Keratinocyte (primary cell): Measurements from ENCODE around the gene C6orf132. TPM values are rescaled to one million over a fixed set of nuclear protein-coding genes. Genes with fewer than 3 reads are reported as not detected.

ENCODE experiments used
- DNase-seq: peaks from one replicate; pipeline ENCODE4 v3.0.0-alpha.2; 2011; ENCODE audit warnings: low read depth, missing footprints, low spot score
- FAIRE-seq: peaks from 2 replicates; lab custom pipeline; 2011; peaks lifted over from hg19 to GRCh38; lab: Jason Lieb, UNC
- H2AFZ ChIP-seq: 2 replicates; pipeline ENCODE4 v1.6.0; 2012; ENCODE audit warnings: low read length, control low read depth, inconsistent platforms; ENCODE audit not compliant: control insufficient read depth
- H3K27ac ChIP-seq: 2 replicates; pipeline ENCODE4 v1.5.1; 2011; ENCODE audit warnings: low read length; ENCODE audit not compliant: control insufficient read depth, insufficient read depth
- H3K27me3 ChIP-seq: 3 replicates; pipeline ENCODE4 v1.6.0; 2011; ENCODE audit warnings: low read length; ENCODE audit not compliant: control insufficient read depth, insufficient read depth; ENCODE audit errors: extremely low read depth
- H3K36me3 ChIP-seq, 2 experiments: 2 replicates in 1 of 2; 3 replicates in 1 of 2; pipeline ENCODE4 v1.5.1; 2011; ENCODE audit warnings: low read length in 2 of 2, mild to moderate bottlenecking in 1 of 2; ENCODE audit not compliant: control insufficient read depth in 2 of 2, insufficient read depth in 2 of 2; ENCODE audit errors: extremely low read depth in 1 of 2
- H3K4me1 ChIP-seq: 3 replicates; pipeline ENCODE4 v1.5.1; 2011; ENCODE audit warnings: low read length; ENCODE audit not compliant: control insufficient read depth, insufficient read depth; ENCODE audit errors: extremely low read depth
- H3K4me2 ChIP-seq: 3 replicates; pipeline ENCODE4 v1.6.0; 2011; ENCODE audit warnings: low read depth, low read length; ENCODE audit not compliant: control insufficient read depth, insufficient read depth; ENCODE audit errors: extremely low read depth
- H3K4me3 ChIP-seq, 3 experiments: fragments of 200-600 bp in 1 of 3; sonication (generic) in 1 of 3; 2 replicates in 2 of 3; 3 replicates in 1 of 3; pipeline ENCODE4 v1.5.1; 2011 to 2016; ENCODE audit warnings: low read length in 3 of 3, mild to moderate bottlenecking in 3 of 3, control low read depth in 2 of 3, inconsistent platforms in 1 of 3, low read depth in 1 of 3, mixed read lengths in 1 of 3, mixed run types in 1 of 3, moderate library complexity in 1 of 3; ENCODE audit not compliant: control insufficient read depth in 2 of 3, insufficient read depth in 2 of 3; ENCODE audit errors: extremely low read depth in 1 of 3
- H3K79me2 ChIP-seq: 2 replicates; pipeline ENCODE4 v1.6.0; 2012; ENCODE audit warnings: low read length; ENCODE audit not compliant: control insufficient read depth, insufficient read depth
- H3K9ac ChIP-seq: 3 replicates; pipeline ENCODE4 v1.6.0; 2011; ENCODE audit warnings: low read length; ENCODE audit not compliant: control insufficient read depth, insufficient read depth; ENCODE audit errors: extremely low read depth
- H3K9me1 ChIP-seq: 3 replicates; pipeline ENCODE4 v1.6.0; 2011; ENCODE audit warnings: low read length; ENCODE audit not compliant: control insufficient read depth, insufficient read depth; ENCODE audit errors: extremely low read depth
- H3K9me3 ChIP-seq: 2 replicates; pipeline ENCODE4 v1.5.1; 2012; ENCODE audit warnings: low read depth, low read length; ENCODE audit not compliant: control insufficient read depth
- H4K20me1 ChIP-seq: 3 replicates; pipeline ENCODE4 v1.6.0; 2011; ENCODE audit warnings: low read length; ENCODE audit not compliant: control insufficient read depth, insufficient read depth; ENCODE audit errors: extremely low read depth
- CTCF ChIP-seq, 3 experiments: IDR thresholded peaks in 1 of 3; conservative IDR thresholded peaks in 1 of 3; optimal IDR thresholded peaks in 1 of 3; 2 replicates in 2 of 3; 3 replicates in 1 of 3; pipeline versions ENCODE3 to v1.5.1; 2011; ENCODE audit warnings: low read length in 3 of 3, mild to moderate bottlenecking in 3 of 3, moderate library complexity in 2 of 3, control low read depth in 1 of 3, inconsistent platforms in 1 of 3; ENCODE audit not compliant: insufficient read depth in 2 of 3; ENCODE audit errors: extremely low read depth in 1 of 3
- EZH2 ChIP-seq: IDR thresholded peaks from one replicate; pipeline ENCODE4 v1.6.1; 2012; ENCODE audit warnings: inconsistent platforms, mild to moderate bottlenecking, low read length, moderate library complexity
- dilution Hi-C: fragments of 300-500 bp; cut with MboI; formaldehyde crosslinking; loops from one replicate; pipeline ENCODE4 v1.7.0; 2020; ENCODE audit warnings: low sequenced_read_pairs; ENCODE audit not compliant: extremely low pct_ligation_motif_present
- polyA plus RNA-seq, 5 experiments: library from polyadenylated mRNA; depleted of rRNA in 3 of 5; stranded (reverse) in 3 of 5; stranded (forward) in 1 of 5; unstranded in 1 of 5; fragments of >200 nt; gene quantifications; 1 replicate in 1 of 5; 2 replicates in 3 of 5; 3 replicates in 1 of 5; pipeline versions ENCODE4 v1.2.1 to v1.2.3, GENCODE V29; 2011 to 2012; ENCODE audit warnings: missing spikeins in 2 of 5, low read depth in 1 of 5, low replicate concordance in 1 of 5

C6orf132 gene
- polyA plus RNA-seq, 1 donor (not counting 4 experiments of a cell fraction or from before 2014, with no cell fraction given), result 11.8 TPM

GRCh38 chr6:42106112-42107023, 36.1 kb downstream of the C6orf132 start:
- H3K36me3 ChIP-seq, result peaks cover 29 to 32% of the 10 kb centered on the region in 2 experiments
- no peak for DNase-seq
- H4K20me1 ChIP-seq, result no peaks in the 10 kb centered on the region
- H3K79me2 ChIP-seq, result no peaks in the 10 kb centered on the region
- no peaks in the 10 kb centered on the region for H3K9me1 ChIP-seq
- H3K4me3 ChIP-seq, result no peak overlapping the region
- peaks cover 6% of the 10 kb centered on the region for H3K4me1 ChIP-seq
- no peak overlapping the region for H3K9ac ChIP-seq
- H3K9me3 ChIP-seq, result no peaks in the 10 kb centered on the region
- no peak for FAIRE-seq
- H3K27ac ChIP-seq, result no peak overlapping the region
- H3K4me2 ChIP-seq, result no peak overlapping the region
- no peak overlapping the region for H2AFZ ChIP-seq
- TF ChIP-seq EZH2 (no peak), CTCF (optimal IDR thresholded peaks at IDR 0.05 in 1 of 3, IDR thresholded peaks at IDR 0.05 in 1 of 3, conservative IDR thresholded peaks at IDR 0.05 in 1 of 3; ENCODE audit: extremely low read depth in 1 of 3, insufficient read depth in 2 of 3, low read length in 3 of 3) (no peak)
- dilution Hi-C loops, result no loop called here
- H3K27me3 ChIP-seq, result no peaks in the 10 kb centered on the region

GRCh38 chr6:42105709-42106108, 36.7 kb downstream of the C6orf132 start:
- Histone ChIP-seq H3K36me3 (peaks cover 29 to 32% of the 10 kb centered on the region in 2 experiments), H3K79me2 (no peaks in the 10 kb centered on the region), H4K20me1 (no peaks in the 10 kb centered on the region), H3K4me2 (no peak overlapping the region), H3K27me3 (no peaks in the 10 kb centered on the region), H3K9ac (no peak overlapping the region), H3K9me1 (no peaks in the 10 kb centered on the region), H3K9me3 (no peaks in the 10 kb centered on the region), H3K27ac (no peak overlapping the region), H2AFZ (no peak overlapping the region), H3K4me1 (peaks cover 12% of the 10 kb centered on the region), H3K4me3 (no peak overlapping the region)
- FAIRE-seq (no peak), DNase-seq (no peak)
- dilution Hi-C loops, result no loop called here
- no peak for TF ChIP-seq EZH2
- TF ChIP-seq CTCF (optimal IDR thresholded peaks at IDR 0.05 in 1 of 3, IDR thresholded peaks at IDR 0.05 in 1 of 3, conservative IDR thresholded peaks at IDR 0.05 in 1 of 3; ENCODE audit: extremely low read depth in 1 of 3, insufficient read depth in 2 of 3, low read length in 3 of 3), result no peak
